Fibroblast of villous mesenchyme (primary cell): ENCODE data around the gene GLT8D2. TPM values are rescaled to one million over a fixed set of nuclear protein-coding genes. Genes with fewer than 3 reads are reported as not detected.

ENCODE experiments used
- DNase-seq: peaks from one replicate; pipeline ENCODE4 v3.0.0-alpha.2; 2010; ENCODE audit warnings: low read depth
- H3K4me3 ChIP-seq: 2 replicates; pipeline ENCODE4 v1.5.1; 2011; ENCODE audit warnings: low read depth, mild to moderate bottlenecking, low read length
- CTCF ChIP-seq: IDR thresholded peaks from 2 replicates; pipeline ENCODE4 v1.5.1; 2012; ENCODE audit warnings: low read depth, mild to moderate bottlenecking, low read length; ENCODE audit not compliant: insufficient read depth
- total RNA-seq: library from RNA; depleted of rRNA; stranded (reverse); fragments of >200 nt; gene quantifications from 2 replicates; pipeline ENCODE4 v1.2.3, GENCODE V29; 2012

The GLT8D2 gene
- total RNA-seq, 1 donor, result 51.4 TPM

GRCh38 chr12:103948746-103949406 is 101.1 kb downstream of the GLT8D2 start:
- H3K4me3 ChIP-seq, result no peak overlapping the region
- no peak for TF ChIP-seq CTCF
- no peak for DNase-seq

GRCh38 chr12:103947871-103948555 is 102.0 kb downstream of the GLT8D2 start:
- no peak for DNase-seq
- H3K4me3 ChIP-seq, result no peak overlapping the region
- TF ChIP-seq CTCF, result no peak

GRCh38 chr12:103944964-103945363 is 105.0 kb downstream of the GLT8D2 start:
- TF ChIP-seq CTCF, result no peak
- H3K4me3 ChIP-seq, result no peak overlapping the region
- DNase-seq, result no peak

Other genes with a start within 250 kb of the GLT8D2 start
- gene NT5DC3, start 209.0 kb downstream of the GLT8D2 start, total RNA-seq, result 12.2 and 22.9 TPM in 2 replicates
- gene HSP90B1, start 119.8 kb downstream of the GLT8D2 start, total RNA-seq, result 460 and 702 TPM in 2 replicates
- gene TDG, start 84.3 kb downstream of the GLT8D2 start, total RNA-seq, result 29.0 and 45.8 TPM in 2 replicates
- 16.1 and 38.0 TPM in 2 replicates for gene HCFC2, start 14.3 kb upstream of the GLT8D2 start, total RNA-seq
- 11.9 and 28.5 TPM in 2 replicates for gene NFYB, start 88.0 kb upstream of the GLT8D2 start, total RNA-seq
- 352 and 747 TPM in 2 replicates for gene TXNRD1, start 165.6 kb upstream of the GLT8D2 start, total RNA-seq